Retinal pigment epithelial cell (primary cell): Measurements from ENCODE around the gene TBC1D2.

ENCODE experiments used
- DNase-seq: peaks from one replicate; pipeline ENCODE4 v3.0.0-alpha.2; 2010; ENCODE audit warnings: low read depth
- H3K4me3 ChIP-seq: 2 replicates; pipeline ENCODE4 v1.5.1; 2011; ENCODE audit warnings: mild to moderate bottlenecking, low read length, control low read depth, moderate library complexity
- TF ChIP-seq, protein P1 (sequence below): conservative IDR thresholded peaks from 2 replicates; pipeline ENCODE4 v1.5.1; 2011; ENCODE audit warnings: low read depth, low read length, control low read depth, inconsistent platforms

Gene TBC1D2

DNA sequence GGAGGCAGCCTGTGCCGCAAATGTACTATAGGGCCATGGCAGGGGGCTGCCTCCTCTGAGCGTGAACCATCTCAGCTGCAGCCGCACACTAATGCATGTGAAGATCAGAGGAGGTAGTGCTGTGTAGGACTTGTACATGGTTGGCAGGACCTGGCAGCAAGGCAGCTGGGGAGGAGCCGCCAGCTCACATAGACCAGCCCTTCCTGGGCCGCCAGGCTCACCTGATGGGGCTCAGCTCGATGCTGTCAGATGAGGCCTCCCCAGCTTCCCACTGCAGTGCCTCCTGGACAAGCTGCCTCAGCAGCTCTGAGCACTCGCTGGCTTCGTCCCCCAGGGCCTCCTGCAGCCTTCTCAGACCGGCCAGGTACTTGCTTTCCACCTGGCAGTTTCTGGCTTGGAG lies 45.0 kb downstream of the TBC1D2 start:
- DNase-seq, result no peak
- no peak overlapping the region for H3K4me3 ChIP-seq
- TF ChIP-seq, protein P1, sequence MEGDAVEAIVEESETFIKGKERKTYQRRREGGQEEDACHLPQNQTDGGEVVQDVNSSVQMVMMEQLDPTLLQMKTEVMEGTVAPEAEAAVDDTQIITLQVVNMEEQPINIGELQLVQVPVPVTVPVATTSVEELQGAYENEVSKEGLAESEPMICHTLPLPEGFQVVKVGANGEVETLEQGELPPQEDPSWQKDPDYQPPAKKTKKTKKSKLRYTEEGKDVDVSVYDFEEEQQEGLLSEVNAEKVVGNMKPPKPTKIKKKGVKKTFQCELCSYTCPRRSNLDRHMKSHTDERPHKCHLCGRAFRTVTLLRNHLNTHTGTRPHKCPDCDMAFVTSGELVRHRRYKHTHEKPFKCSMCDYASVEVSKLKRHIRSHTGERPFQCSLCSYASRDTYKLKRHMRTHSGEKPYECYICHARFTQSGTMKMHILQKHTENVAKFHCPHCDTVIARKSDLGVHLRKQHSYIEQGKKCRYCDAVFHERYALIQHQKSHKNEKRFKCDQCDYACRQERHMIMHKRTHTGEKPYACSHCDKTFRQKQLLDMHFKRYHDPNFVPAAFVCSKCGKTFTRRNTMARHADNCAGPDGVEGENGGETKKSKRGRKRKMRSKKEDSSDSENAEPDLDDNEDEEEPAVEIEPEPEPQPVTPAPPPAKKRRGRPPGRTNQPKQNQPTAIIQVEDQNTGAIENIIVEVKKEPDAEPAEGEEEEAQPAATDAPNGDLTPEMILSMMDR, result no peak

DNA sequence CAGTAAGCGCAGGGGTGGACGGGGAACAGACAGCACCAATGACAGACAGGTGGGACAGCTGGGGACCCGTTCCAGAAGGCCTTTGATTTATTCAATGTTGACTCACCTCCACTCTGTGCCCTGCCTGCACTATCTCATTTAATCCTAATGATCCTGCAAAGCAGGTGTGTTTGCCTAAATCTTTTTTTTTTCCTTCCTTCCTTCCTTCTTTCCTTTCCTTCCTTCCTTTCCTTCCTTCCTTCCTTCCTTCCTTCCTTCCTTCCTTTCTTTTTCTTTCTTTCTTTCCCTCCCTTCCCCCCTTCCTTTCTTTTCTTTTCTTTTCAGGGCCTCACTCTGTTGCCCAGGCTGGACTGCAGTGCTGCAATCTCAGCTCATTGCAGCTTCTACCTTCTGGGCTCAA lies 45.9 kb downstream of the TBC1D2 start:
- no peak overlapping the region for H3K4me3 ChIP-seq
- TF ChIP-seq, protein P1, result no peak
- no peak for DNase-seq

DNA sequence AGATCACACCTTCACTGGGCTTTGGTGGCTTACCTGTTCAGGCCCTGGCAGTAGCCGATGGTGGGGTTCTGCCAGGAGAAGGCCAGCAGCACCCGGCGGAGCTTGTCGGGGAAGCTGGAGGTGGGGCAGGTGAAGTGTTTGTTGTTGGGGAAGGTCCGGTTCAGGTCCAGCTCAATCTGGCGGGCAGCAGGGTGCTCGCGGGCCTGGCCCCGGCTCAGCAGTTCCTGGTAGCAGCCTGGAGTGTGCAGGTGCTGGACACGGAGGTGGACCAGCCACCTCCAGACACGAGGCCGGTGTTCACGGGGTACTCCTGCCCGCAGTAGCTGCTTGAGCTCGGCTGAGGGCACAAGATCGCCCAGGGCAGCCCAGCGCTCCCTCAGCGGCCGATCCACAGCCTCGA lies 46.8 kb downstream of the TBC1D2 start:
- TF ChIP-seq, protein P1, result no peak
- DNase-seq, result no peak
- H3K4me3 ChIP-seq, result no peak overlapping the region

DNA sequence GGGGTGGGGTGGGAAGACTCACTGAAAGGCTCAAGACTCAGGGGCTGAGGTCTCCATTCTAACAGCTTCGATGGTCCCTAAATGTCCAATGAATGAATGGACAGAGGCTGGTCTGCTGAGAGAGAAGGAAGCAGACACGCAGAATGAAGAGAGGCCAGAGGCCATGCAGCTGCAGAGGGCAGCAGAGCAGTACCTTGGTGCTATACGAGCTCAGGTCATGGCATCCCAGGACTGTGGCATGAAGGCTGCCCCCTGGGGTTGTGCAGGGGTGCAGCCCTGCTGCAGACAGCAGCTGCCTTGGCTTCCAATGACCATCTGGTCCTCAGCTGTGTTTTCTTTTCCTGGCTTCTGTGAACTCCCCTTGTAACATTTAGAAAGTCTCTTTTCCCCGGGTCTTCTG lies 47.8 kb downstream of the TBC1D2 start:
- H3K4me3 ChIP-seq, result no peak overlapping the region
- no peak for DNase-seq
- TF ChIP-seq, protein P1, result no peak

DNA sequence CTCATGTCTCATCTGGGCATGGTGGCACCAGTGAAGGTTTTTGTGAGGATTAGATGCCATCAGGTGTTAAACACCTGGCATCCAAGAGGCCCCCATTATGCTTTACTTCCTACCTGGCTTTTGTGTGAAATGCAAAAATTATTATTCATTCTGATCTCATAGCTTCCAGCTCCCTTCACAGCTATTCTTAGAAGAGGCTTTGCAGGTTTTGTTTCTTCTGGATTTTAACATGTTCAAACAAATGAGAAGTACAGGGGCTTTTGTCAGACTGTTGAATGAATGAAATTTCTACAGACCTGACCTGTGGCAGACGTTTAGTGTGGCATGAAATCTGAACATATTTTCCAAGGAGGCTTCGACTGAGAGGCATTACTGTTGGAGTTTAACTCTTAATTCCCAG lies 48.7 kb downstream of the TBC1D2 start:
- TF ChIP-seq, protein P1, result no peak
- no peak for DNase-seq
- no peak overlapping the region for H3K4me3 ChIP-seq

DNA sequence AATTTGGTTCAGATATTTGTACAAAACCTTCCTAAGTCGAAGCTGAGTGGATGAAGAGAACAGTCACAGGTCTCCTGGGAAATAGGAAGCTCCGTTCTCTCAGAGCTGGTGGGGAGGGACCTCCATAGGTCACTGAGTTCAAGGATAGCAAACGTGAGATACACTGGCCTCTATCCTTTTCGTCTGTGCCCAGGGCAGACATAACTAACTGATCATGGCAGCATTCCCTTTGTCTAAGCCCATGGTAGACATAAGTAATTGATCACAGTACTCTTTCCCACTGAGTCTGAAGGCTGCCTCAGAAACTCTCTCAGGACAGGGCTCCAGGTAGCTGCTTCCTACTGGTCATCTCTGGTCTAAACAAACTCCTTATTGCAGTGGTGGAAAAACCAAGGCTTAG lies 50.8 kb downstream of the TBC1D2 start:
- no peak for DNase-seq
- no peak overlapping the region for H3K4me3 ChIP-seq
- TF ChIP-seq, protein P1, result no peak

DNA sequence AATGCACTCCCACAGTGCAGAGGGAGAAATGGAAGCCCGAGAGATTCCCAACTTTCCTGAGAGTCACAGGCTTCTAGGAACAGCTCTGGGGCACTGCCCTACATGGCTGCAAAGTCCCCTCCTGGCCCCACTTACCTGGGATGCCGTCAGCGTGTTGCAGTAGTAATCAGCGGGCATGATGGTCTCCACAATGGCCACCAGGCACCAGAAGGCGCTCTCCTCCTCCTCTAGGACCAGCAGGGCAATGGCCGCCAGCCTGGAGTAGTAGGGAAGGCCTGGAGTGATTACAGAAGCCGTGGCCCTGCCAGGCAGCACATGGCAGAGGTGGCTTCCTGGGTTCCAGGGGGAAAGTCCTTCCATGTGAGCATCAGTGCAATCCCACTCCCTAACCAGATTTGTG lies 52.3 kb downstream of the TBC1D2 start:
- no peak for DNase-seq
- TF ChIP-seq, protein P1, result no peak
- H3K4me3 ChIP-seq, result no peak overlapping the region
